ENCODE data around the gene SNF8.

The SNF8 gene

DNA sequence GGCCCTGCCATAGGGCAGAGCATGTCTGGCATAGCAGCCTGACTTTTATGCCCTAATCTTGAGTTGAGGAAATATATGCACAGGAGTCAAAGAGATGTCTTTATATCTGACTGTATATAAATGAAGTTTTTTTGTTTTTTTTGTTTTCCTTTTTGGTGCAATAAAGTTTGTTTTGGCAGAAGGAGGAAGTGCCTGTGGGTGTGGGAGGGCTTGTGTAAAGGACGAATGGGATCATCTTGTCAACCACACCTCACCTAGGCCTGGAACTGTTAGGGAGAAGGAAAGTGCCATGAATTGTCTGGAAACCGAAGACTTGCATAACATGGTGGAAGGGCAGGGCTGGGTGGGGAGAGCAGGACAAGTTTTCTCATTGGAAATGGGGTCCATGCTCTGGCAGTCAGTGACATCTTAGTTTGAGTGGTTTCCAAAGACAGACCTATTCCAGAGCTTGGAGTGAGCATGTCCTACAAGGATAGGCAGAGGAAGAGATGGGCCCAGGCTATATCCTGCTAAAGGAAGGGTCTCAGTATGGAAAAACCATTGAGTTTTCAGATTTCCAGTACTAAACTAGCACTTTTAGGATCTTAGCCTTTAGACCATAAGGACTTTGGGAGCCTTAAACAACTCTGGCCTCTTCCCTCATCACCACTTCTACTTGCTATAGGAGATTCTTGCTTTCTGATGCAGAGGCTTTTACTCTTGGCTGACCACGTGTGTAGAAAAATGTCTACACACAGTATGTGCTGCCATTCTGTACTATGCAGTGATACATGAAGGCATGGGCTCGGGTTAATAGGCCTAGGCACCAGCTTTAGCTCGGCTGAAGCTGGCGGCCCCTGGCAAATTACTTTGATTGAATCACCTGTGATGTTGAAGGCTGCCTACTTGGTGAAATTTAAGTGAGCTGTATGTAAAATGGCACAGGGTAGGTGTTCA is 15.5 kb downstream of the SNF8 start:
- intact Hi-C loops (cut with DNase I; ENCODE audit: low total_unique reads): no loop called here

DNA sequence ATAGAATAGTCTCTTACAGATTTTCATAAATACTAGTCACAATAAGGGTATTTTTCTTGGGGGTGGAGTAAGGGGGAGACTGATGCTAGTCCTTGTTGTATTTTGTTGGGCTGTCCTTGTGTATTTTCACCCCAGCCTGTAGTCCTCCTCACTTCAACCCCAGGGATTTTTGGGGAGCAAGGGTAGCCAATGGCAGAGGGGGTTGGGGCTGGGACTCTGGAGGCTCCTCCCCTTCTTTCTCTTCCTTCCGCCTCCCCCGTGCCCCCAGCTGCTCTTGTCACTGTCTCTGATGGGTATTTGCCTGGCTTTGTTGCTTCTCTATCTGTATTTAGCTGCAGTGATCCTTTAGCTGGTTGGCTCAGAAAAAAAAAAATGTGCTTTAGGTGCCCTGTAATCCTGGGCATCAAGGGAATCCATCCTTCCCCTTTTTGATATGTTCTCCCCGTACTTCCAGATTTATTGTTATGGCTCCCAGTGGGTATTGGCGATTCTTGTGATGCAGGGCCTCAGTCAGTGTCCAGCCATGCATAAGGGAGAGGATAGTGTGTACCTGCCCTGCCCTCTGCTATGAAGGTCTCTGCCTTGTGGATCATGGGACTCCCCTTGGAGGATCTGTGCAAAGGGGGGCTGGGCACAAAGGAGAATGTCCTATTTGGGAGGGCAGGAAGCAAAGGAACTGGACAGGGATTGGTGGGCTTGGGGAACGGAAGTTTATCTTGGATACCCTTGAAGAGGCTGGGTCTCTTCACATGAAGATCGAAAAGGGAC is 16.5 kb downstream of the SNF8 start:
- peaks cover 70 to 97% (median 95%) of the 10 kb centered on the region in 3 donors for H3K36me3 ChIP-seq
- H3K4me3 ChIP-seq: no peak overlapping the region
- H3K27me3 ChIP-seq: no peaks in the 10 kb centered on the region
- DNase-seq: no peak
- no peaks in the 10 kb centered on the region for H3K9me3 ChIP-seq
- TF ChIP-seq, protein P1, sequence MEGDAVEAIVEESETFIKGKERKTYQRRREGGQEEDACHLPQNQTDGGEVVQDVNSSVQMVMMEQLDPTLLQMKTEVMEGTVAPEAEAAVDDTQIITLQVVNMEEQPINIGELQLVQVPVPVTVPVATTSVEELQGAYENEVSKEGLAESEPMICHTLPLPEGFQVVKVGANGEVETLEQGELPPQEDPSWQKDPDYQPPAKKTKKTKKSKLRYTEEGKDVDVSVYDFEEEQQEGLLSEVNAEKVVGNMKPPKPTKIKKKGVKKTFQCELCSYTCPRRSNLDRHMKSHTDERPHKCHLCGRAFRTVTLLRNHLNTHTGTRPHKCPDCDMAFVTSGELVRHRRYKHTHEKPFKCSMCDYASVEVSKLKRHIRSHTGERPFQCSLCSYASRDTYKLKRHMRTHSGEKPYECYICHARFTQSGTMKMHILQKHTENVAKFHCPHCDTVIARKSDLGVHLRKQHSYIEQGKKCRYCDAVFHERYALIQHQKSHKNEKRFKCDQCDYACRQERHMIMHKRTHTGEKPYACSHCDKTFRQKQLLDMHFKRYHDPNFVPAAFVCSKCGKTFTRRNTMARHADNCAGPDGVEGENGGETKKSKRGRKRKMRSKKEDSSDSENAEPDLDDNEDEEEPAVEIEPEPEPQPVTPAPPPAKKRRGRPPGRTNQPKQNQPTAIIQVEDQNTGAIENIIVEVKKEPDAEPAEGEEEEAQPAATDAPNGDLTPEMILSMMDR (IDR thresholded peaks at IDR 0.05): no peak
- intact Hi-C loops (cut with DNase I; ENCODE audit: low total_unique reads): no loop called here
- no peak overlapping the region for H3K27ac ChIP-seq
- H3K4me1 ChIP-seq: no peaks in the 10 kb centered on the region

More for the DNA sequence above, 15.5 kb downstream of the SNF8 start:
- no peak for DNase-seq
- no peak overlapping the region for H3K4me3 ChIP-seq
- no peak overlapping the region for H3K27ac ChIP-seq
- peaks cover 62 to 97% (median 95%) of the 10 kb centered on the region in 3 donors for H3K36me3 ChIP-seq
- TF ChIP-seq, protein P1 (IDR thresholded peaks at IDR 0.05): no peak
- no peaks in the 10 kb centered on the region for H3K9me3 ChIP-seq
- H3K4me1 ChIP-seq: no peaks in the 10 kb centered on the region
- H3K27me3 ChIP-seq: no peaks in the 10 kb centered on the region

DNA sequence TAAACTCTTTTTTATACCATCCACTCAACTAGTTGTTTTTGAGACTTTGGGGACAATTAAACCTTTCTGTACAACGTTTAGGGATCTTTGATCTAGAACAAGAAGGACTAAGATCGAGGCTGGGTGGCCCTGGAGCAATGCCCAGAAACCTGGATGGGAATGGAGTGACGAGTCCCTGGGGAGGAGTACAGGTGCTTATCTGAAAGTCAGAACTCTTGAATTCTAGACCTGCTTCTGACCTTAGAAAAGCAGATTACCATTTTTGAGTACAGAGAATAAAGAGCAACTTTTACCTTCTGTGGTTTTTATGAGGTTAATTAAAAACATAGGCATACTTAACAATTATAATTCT is 18.7 kb downstream of the SNF8 start:
- H3K9me3 ChIP-seq: no peaks in the 10 kb centered on the region
- peaks cover 71 to 97% (median 95%) of the 10 kb centered on the region in 3 donors for H3K36me3 ChIP-seq
- no peaks in the 10 kb centered on the region for H3K4me1 ChIP-seq
- no peak overlapping the region for H3K4me3 ChIP-seq
- DNase-seq: no peak
- intact Hi-C loops (cut with DNase I; ENCODE audit: low total_unique reads): no loop called here
- H3K27ac ChIP-seq: no peak overlapping the region
- no peaks in the 10 kb centered on the region for H3K27me3 ChIP-seq
- TF ChIP-seq, protein P1 (IDR thresholded peaks at IDR 0.05): no peak

DNA sequence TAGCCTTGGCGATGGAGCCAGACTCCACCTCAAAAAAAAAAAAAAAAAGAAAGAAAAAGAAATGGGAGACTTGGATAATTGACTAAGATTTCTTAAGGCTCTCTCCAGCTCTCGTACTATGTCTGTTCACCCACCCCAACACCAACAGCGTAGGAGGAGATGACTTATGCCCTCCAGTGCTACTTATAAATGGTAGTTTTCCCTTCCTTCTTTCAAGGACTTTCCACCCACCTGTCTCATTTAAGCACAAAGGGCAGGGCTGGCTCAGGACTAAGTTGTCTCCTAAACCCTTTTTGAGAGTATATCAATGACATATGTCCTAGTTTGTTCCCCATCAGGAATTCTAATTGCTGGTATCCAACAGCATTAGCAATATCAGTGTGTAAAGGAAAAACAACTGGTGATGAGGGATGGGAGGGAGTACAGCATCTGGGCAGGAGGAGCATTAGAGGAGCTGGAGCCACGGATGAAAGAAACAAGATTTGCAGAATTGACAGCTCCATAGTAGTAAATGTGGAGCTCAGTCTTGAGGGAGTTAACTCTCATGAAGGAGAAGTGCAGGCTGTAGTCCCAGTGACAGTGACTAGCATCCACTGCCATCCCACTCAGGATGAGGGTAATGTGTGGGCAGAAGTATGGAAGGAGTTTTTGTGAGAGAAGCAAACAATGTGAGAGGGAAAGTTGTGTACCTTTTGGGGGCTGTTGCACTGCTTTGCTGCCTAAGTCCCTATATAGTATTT is 19.2 kb downstream of the SNF8 start:
- Histone ChIP-seq H3K36me3 (peaks cover 76 to 98% (median 94%) of the 10 kb centered on the region in 3 donors), H3K27ac (no peak overlapping the region), H3K9me3 (no peaks in the 10 kb centered on the region), H3K4me1 (no peaks in the 10 kb centered on the region), H3K27me3 (no peaks in the 10 kb centered on the region), H3K4me3 (no peak overlapping the region)
- intact Hi-C loops (cut with DNase I; ENCODE audit: low total_unique reads): no loop called here
- no peak for DNase-seq
- TF ChIP-seq, protein P1 (IDR thresholded peaks at IDR 0.05): no peak

Data from tibial artery (tissue), 4 donors.